Measurements from ENCODE around the gene RAB3B. TPM values are rescaled to one million over a fixed set of nuclear protein-coding genes. Genes with fewer than 3 reads are reported as not detected.

The RAB3B gene
- polyA plus RNA-seq, 3 donors, result under 0.01 TPM; not detected in 2

- no peaks in the 10 kb centered on the region for H3K36me3 Mint-ChIP-seq
- no peaks in the 10 kb centered on the region for H4K20me1 ChIP-seq (ENCODE audit: insufficient read depth, low read length)
- DNase-seq, result no peak
- WGBS (ENCODE audit: insufficient coverage), result 100% methylated on average over 1 of the region's 2 CpGs
- H3K27ac Mint-ChIP-seq, result no peak overlapping the region
- no peak overlapping the region for H3K4me3 ChIP-seq (replicated peaks in 1 of 3; ENCODE audit: low read depth in 2 of 3, low read length in 3 of 3)
- H3K4me2 ChIP-seq (replicated peaks; ENCODE audit: extremely low read depth, low read length, poor library complexity, severe bottlenecking), result no peak overlapping the region
- H3K4me3 Mint-ChIP-seq, result no peak overlapping the region
- intact Hi-C loops (cut with micrococcal nuclease), result no loop called here
- H3K4me1 Mint-ChIP-seq, result no peaks in the 10 kb centered on the region
- H3K36me3 ChIP-seq (replicated peaks in 1 of 2; ENCODE audit: control insufficient read depth in 1 of 2, insufficient read depth in 2 of 2, low read length in 2 of 2), result no peaks in the 10 kb centered on the region
- H3K27me3 ChIP-seq (ENCODE audit: control insufficient read depth in 2 of 2, insufficient read depth in 2 of 2, low read length in 2 of 2), result no peaks in the 10 kb centered on the region
- H3K9me3 Mint-ChIP-seq, result peaks cover 0 to 1% (median 0%) of the 10 kb centered on the region in 7 donors
- no peaks in the 10 kb centered on the region for H3K4me1 ChIP-seq (ENCODE audit: control insufficient read depth in 1 of 2, insufficient read depth in 2 of 2, low read length in 2 of 2)
- no peaks in the 10 kb centered on the region for H3K9me3 ChIP-seq (replicated peaks in 1 of 2; ENCODE audit: control insufficient read depth in 1 of 2, insufficient read depth in 1 of 2, low read length in 2 of 2)
- no peak overlapping the region for H3K27ac ChIP-seq (ENCODE audit: low read depth in 1 of 2, low read length in 2 of 2)
- H3K27me3 Mint-ChIP-seq (ENCODE audit: low read depth in 3 of 3), result peaks cover 6 to 22% (median 10%) of the 10 kb centered on the region in 3 donors
- H3K79me2 ChIP-seq (ENCODE audit: insufficient read depth, low read length), result no peaks in the 10 kb centered on the region
- no peak overlapping the region for H2AFZ ChIP-seq (ENCODE audit: insufficient read depth, low read depth, low read length, poor library complexity, severe bottlenecking)
- no peak for TF ChIP-seq CTCF (IDR thresholded peaks at IDR 0.05)
- no peak overlapping the region for H3K9ac ChIP-seq (ENCODE audit: insufficient read depth, low read length, poor library complexity, severe bottlenecking)
Measured at GRCh38 chr1:51961954-51962353, 28.5 kb downstream of the RAB3B start.

GRCh38 chr1:51961231-51961630 lies 29.3 kb downstream of the RAB3B start:
- H3K9me3 Mint-ChIP-seq, result peaks cover 0 to 1% (median 0%) of the 10 kb centered on the region in 7 donors
- H3K79me2 ChIP-seq (ENCODE audit: insufficient read depth, low read length), result no peaks in the 10 kb centered on the region
- H3K9ac ChIP-seq (ENCODE audit: insufficient read depth, low read length, poor library complexity, severe bottlenecking), result no peak overlapping the region
- no peak overlapping the region for H3K4me2 ChIP-seq (replicated peaks; ENCODE audit: extremely low read depth, low read length, poor library complexity, severe bottlenecking)
- H3K4me1 Mint-ChIP-seq, result no peaks in the 10 kb centered on the region
- no peak overlapping the region for H3K27ac Mint-ChIP-seq
- 94% methylated on average over 2 of the region's 2 CpGs for WGBS (ENCODE audit: insufficient coverage)
- no peaks in the 10 kb centered on the region for H3K9me3 ChIP-seq (replicated peaks in 1 of 2; ENCODE audit: control insufficient read depth in 1 of 2, insufficient read depth in 1 of 2, low read length in 2 of 2)
- no peak overlapping the region for H2AFZ ChIP-seq (ENCODE audit: insufficient read depth, low read depth, low read length, poor library complexity, severe bottlenecking)
- no peaks in the 10 kb centered on the region for H3K4me1 ChIP-seq (ENCODE audit: control insufficient read depth in 1 of 2, insufficient read depth in 2 of 2, low read length in 2 of 2)
- intact Hi-C loops (cut with micrococcal nuclease), result no loop called here
- DNase-seq, result no peak
- H3K27me3 ChIP-seq (ENCODE audit: control insufficient read depth in 2 of 2, insufficient read depth in 2 of 2, low read length in 2 of 2), result no peaks in the 10 kb centered on the region
- no peaks in the 10 kb centered on the region for H3K36me3 ChIP-seq (replicated peaks in 1 of 2; ENCODE audit: control insufficient read depth in 1 of 2, insufficient read depth in 2 of 2, low read length in 2 of 2)
- H3K4me3 Mint-ChIP-seq, result no peak overlapping the region
- H3K27me3 Mint-ChIP-seq (ENCODE audit: low read depth in 3 of 3), result peaks cover 8 to 22% (median 16%) of the 10 kb centered on the region in 3 donors
- no peak overlapping the region for H3K27ac ChIP-seq (ENCODE audit: low read depth in 1 of 2, low read length in 2 of 2)
- H3K36me3 Mint-ChIP-seq, result no peaks in the 10 kb centered on the region
- H3K4me3 ChIP-seq (replicated peaks in 1 of 3; ENCODE audit: low read depth in 2 of 3, low read length in 3 of 3), result no peak overlapping the region
- no peaks in the 10 kb centered on the region for H4K20me1 ChIP-seq (ENCODE audit: insufficient read depth, low read length)
- TF ChIP-seq CTCF (IDR thresholded peaks at IDR 0.05), result no peak

Data from CD14-positive monocyte (primary cell).